NOMO-1 (cell line): ENCODE measurements around the gene ELP4.

Experiments
- DNase-seq, 2 experiments: peaks; one replicate each; lab custom pipeline; 2025; ENCODE audit not compliant: unreplicated experiment in 2 of 2; lab: John Stamatoyannopoulos, UW

Gene ELP4

DNA sequence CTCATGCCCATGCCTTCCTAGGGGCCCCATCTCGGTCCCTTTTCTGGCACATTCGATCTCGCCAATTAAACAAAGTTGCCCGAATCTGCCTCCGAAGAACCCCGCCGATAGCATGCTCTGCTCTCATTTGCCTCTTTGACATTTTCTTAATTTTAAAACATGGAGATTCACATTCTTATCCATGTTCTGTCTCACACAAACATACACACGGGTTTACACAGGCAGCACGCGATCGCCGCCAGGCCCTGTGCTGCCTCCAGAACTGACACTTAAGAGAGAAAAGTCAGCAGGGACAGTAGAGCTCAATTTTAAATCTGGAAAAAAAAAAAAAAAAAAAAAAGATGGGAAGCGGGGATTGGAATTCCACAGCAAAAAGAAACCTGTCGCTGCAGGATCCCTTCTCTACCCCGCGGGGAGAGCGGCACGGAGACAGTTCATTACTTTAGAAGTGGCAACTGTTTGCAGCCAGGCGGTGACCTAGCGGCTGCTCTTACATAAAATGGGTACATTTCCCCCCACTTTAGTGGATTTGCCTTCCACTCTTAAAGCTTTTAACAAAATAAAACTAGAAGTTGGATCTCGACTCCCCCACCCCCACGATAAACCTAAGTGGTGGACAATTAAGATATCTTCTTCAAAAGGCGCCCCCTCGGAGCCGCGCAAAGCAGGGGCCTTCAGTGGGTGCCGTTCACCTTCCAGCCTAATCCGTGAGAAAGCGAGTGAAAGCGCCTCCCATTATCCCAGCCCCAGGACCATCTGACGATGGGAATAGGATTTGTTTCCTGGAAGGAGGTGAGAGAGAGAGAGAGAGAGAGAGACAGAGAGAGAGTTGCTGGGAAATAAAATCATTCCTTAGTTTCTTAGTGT lies 287.9 kb downstream of the ELP4 start:
- DNase-seq = no peak

- no peak for DNase-seq
These were observed 288.5 kb downstream of the ELP4 start for GRCh38 chr11:31798057-31798553.

DNA sequence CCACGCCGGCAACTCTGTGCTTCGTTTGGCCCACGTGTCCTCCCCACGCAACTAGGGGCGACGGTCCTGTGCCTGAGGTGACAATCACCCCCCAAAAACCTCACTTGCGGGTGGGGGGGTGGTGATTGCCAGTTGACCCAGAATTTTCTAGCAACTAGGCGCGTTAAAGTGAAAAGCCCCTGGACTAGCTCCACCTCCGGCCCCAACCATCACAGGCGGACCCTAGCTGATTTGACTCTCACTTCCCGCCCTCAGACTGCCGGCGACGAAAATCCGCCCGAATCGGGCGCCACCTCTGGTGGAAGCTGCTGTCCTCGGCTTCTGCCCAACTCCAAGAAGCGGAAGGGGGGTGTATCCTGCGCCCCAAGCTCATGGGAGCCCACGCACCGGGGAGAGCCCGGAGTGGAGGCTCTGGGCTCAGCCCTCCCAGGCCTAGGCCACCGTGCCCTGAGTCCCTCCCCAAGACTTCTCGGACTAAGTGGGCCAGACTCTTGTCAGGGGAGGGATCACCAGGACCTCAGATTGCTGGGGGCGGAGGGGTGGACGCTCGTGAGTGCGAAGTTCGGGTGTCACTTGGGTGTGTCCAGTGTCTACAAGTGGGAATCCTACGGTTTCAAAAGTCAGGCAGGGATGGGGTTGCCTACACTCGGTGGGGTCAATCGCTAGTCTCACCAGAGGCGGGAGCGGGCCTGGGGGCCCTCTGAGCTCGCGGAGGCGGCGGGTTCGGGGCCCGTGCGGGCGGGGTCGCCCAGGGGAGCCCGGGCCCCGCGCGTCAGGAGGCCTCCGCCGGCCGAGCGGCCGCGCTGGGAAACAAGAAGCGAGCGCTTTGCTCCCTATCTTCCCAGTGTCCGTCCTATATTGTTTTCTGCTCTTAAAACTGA lies 289.2 kb downstream of the ELP4 start:
- no peak for DNase-seq

DNA sequence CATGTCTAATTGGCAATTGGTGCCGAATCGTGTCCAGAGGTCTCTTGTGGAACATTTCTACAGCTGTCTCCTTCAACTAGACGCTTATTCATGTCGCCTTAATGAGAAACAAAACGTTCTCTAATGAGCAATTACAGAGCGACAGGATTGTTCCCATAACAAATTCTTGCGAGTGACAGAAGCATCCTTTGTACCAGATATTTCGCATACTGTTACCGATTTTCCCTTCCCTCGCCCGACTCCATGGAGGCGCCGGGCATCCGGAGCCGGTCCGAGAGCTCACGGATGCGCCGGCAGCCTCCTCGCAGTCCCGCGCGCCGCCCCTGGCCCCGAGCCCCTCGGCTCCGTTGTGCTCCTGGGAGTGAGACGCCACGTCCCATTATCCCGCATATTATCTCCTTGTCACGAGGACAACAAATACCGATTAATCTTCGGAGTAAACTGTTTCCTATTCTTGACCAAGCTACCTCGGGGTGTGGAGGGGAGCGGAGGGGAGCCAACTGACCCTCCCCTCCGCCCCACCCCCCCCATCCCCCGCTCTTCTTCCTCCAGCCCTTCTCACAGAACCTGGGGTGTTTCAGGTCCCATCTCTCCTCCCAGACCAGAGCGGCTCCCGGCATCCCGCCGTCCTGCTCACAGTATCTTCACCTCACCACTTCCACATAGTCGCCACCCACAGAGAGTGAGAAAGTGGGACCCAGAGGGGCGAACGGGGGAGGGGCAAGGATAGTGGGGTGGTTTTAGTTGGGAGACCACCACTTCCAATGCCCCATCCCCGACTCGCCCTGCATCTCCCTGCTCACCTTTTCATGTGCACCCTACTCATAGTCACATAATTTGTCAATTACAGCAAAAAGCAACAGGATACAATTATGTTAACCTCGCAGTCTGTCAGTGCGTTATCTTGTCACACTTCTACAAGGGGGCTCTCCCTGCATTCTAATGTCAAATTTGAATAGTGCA lies 290.1 kb downstream of the ELP4 start:
- no peak for DNase-seq

- DNase-seq = no peak
These were observed 291.1 kb downstream of the ELP4 start for GRCh38 chr11:31800398-31801265.

DNA sequence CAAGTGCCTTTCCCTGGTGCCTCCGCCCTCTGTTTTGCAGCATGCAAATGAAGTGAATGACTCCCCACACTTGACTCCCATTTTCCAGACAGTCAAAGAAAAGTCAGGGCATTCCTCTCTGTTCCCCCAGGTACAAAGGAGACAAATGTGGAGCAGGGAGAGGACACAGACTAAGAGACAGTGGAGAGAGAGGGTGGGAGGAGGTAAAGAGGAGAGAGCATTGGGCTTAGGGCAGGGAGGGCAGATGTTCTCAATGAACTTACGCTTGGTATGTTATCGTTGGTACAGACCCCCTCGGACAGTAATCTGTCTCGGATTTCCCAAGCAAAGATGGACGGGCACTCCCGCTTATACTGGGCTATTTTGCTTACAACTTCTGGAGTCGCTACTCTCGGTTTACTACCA lies 291.7 kb downstream of the ELP4 start:
- no peak for DNase-seq

DNA sequence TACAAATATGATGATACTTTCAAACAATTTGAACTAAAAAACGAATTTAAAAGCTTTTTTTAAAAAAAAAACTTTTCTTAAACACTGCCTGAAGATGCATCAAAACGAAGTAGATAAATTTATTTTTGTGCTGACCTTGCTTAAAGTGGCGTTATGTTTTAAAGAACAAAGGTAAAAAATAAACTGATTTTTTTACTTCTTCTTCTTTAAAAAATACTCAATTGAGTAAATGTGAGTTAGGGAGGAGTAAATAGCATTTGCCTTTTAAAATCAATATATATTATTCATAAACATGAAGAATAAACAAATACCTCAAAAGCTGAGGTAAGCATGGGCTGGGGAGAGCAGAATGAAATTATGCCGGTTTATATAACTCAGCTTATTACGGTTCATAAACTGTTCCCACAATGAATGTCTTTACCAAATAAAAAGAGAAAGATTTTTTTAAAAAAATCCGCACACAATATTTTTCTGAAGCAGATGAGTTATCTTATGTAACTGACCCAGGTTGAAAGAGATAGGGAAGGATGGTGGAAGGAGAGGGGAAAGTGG lies 292.5 kb downstream of the ELP4 start:
- no peak for DNase-seq

DNA sequence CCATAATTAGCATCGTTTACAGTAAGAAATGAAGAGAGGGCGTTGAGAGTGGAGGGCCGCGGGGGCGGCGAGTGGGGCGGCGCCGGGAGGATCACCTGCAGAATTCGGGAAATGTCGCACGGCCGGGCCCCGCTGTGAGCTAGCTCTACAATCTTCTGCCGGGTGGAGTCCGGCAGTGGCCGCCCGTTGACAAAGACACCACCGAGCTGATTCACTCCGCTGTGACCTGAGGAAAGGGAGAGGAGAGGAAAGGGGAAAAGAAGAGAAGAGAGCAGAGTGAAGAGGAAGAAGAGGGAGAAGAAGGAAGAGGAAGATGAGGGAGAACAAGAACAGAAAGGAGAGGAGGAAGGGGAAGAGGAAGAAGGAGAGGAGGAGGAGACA lies 293.0 kb downstream of the ELP4 start:
- DNase-seq = no peak

GRCh38 chr11:31802990-31803812 lies 293.6 kb downstream of the ELP4 start:
- no peak for DNase-seq

DNA sequence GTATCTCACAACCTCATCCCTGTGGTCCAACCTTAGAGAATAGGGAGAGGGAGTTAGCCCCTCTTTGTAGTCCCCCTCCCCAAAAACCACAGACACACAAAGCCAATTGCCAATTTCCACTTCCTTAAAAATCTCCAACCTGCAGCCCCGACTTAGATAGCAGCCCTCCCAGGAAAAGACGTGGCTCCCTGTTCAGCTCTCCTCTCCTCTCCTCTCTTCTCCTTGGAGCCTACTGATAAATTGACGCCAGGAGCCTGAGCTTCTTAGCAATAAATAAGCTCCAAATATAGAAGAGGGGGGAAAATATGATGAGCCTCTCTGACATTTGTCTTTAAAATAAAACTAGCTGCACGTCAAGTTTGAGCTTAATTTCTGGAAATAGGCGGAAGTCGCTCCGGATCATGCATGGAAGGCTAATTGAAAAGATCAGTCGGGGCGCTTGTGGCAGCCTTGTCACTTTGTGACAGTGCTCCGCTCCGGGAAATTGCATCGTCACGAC lies 294.3 kb downstream of the ELP4 start:
- DNase-seq = no peak

- DNase-seq = no peak
These were observed 294.9 kb downstream of the ELP4 start for GRCh38 chr11:31804312-31805036.

DNA sequence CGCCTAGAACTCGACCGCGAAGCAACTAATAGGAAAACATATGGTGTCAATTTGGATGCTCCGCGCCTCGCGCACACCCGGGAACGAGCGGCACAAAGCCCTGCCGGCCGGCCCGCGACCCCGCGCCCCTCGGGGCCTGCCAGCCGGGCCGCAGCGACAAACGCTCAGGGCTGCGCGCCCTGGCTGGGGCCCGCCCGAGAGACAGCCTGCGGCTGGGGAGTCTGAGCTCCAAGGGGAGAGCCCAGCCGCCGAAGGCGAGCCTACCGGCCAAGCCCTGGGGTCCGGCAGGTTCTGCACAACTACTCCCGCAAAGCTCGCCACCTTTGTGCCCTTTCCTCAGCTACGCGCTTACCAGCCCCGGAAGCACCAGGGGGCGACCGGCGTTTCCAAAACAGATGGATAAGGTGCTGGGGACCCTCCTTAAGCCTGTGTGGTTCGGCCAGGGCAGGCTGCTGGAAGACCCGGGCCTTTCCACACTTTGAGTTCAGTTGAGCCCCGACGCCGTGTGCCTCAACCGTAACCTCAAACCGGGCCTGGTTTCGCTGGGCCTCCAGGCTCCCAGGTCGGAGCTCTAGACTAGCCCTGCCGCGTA lies 295.6 kb downstream of the ELP4 start:
- DNase-seq = no peak

GRCh38 chr11:31805629-31806185 lies 296.1 kb downstream of the ELP4 start:
- no peak for DNase-seq

GRCh38 chr11:31806186-31806927 lies 296.8 kb downstream of the ELP4 start:
- DNase-seq = no peak

- DNase-seq = no peak
These were observed 297.6 kb downstream of the ELP4 start for GRCh38 chr11:31806928-31807798.
